Measurements from ENCODE around the gene EPHA3. TPM values are rescaled to one million over a fixed set of nuclear protein-coding genes. Genes with fewer than 3 reads are reported as not detected.
A peak's percentile ranks its signal among the peaks of the same experiment; 100 is the strongest.

EPHA3 gene
- total and polyA plus RNA-seq, 2 of the 4 experiments (the other 2 are of a cell fraction): 0.10 to 0.18 TPM

DNA sequence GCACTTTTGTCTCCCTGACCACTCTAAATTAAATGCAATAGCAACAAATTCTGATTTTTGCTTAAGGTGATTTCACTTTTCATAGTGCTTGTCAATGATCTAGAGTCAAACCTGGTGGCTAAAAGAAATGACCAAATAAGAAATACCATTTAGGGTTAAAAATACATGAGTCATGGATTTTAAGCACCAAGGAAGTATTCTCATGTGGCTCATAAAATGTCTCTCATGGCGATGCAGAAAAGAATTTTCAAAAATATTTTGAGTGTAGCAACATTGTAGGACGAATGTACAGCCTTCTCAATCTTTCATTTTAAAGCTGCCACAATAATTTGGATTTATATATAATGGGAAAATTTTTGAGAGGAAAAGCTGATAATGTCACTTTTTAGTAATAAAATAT, 193.6 kb downstream of the EPHA3 start:
- H2AK9ac ChIP-seq (replicated peaks; ENCODE audit: low read depth, low read length, poor library complexity): no peak overlapping the region
- no peaks in the 10 kb centered on the region for H4K20me1 ChIP-seq (ENCODE audit: insufficient read depth, low read length)
- H3K9me1 ChIP-seq (ENCODE audit: insufficient read depth, low read length): no peaks in the 10 kb centered on the region
- no peak overlapping the region for H2BK120ac ChIP-seq (ENCODE audit: low read depth, low read length)
- no TSS peak for BruUV-seq (replicated peaks)
- no peak overlapping the region for H2AFZ ChIP-seq (replicated peaks; ENCODE audit: low read length, poor library complexity)
- no peaks in the 10 kb centered on the region for H3K36me3 ChIP-seq (ENCODE audit: control insufficient read depth, insufficient read depth, low read length)
- H4K5ac ChIP-seq (ENCODE audit: low read depth, low read length): no peak overlapping the region
- TF ChIP-seq POLR2A (IDR thresholded peaks at IDR 0.05; ENCODE audit: low read depth, low read length) (no peak), MAFK (IDR thresholded peaks at IDR 0.05; ENCODE audit: low read depth, low read length) (0 out of 2 replicates have a peak, but pooled peaks have one; percentile 22), RFX5 (IDR thresholded peaks at IDR 0.05; ENCODE audit: low read depth, low read length) (no peak)
- TF ChIP-seq, protein P1, sequence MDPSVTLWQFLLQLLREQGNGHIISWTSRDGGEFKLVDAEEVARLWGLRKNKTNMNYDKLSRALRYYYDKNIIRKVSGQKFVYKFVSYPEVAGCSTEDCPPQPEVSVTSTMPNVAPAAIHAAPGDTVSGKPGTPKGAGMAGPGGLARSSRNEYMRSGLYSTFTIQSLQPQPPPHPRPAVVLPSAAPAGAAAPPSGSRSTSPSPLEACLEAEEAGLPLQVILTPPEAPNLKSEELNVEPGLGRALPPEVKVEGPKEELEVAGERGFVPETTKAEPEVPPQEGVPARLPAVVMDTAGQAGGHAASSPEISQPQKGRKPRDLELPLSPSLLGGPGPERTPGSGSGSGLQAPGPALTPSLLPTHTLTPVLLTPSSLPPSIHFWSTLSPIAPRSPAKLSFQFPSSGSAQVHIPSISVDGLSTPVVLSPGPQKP (IDR thresholded peaks at IDR 0.05; ENCODE audit: borderline replicate concordance, low read depth, low read length): no peak
- H3K23ac ChIP-seq (ENCODE audit: low read depth, low read length): no peak overlapping the region
- ATAC-seq (ENCODE audit: low read depth): no peak
- H2BK20ac ChIP-seq (ENCODE audit: low read depth, low read length): 0 out of 2 replicates have a peak overlapping the region, but pooled peaks have one; percentile 0
- dilution Hi-C loops (cut with HindIII; ENCODE audit: low sequenced_read_pairs, unreplicated experiment): no loop called here
- H2AK5ac ChIP-seq (ENCODE audit: low read depth, low read length): no peak overlapping the region
- H3K18ac ChIP-seq (ENCODE audit: low read depth, low read length): no peak overlapping the region
- no peaks in the 10 kb centered on the region for H3K79me1 ChIP-seq (ENCODE audit: low read depth in 1 of 2, low read length in 2 of 2)
- H3K14ac ChIP-seq (replicated peaks; ENCODE audit: low read depth, low read length): no peak overlapping the region
- no peak overlapping the region for H2BK15ac ChIP-seq (ENCODE audit: low read depth, low read length)
- no peak overlapping the region for H3K27ac ChIP-seq (ENCODE audit: insufficient read depth, low read length)
- 0 out of 4 replicates have a peak overlapping the region, but pooled peaks of 1 of the 2 experiments have one; percentile 16 for H4K8ac ChIP-seq (ENCODE audit: low read depth in 2 of 2, low read length in 2 of 2)
- H3K27me3 ChIP-seq (ENCODE audit: control insufficient read depth, insufficient read depth, low read length): no peaks in the 10 kb centered on the region
- no peak overlapping the region for H3K4ac ChIP-seq (ENCODE audit: low read depth, low read length)
- H3K4me2 ChIP-seq (ENCODE audit: low read depth, low read length): no peak overlapping the region
- CTCF ChIA-PET: no interaction called here
- intact Hi-C loops (cut with micrococcal nuclease): no loop called here
- H4K91ac ChIP-seq (ENCODE audit: insufficient read depth, low read depth, low read length): no peak overlapping the region
- no peak overlapping the region for H3K9ac ChIP-seq (ENCODE audit: low read depth, low read length)
- in situ Hi-C loops (cut with MboI; ENCODE audit: low sequenced_read_pairs): no loop called here
- POLR2A ChIA-PET (ENCODE audit: unreplicated experiment): no interaction called here
- no peak for DNase-seq
- no peak overlapping the region for H3K4me3 ChIP-seq (ENCODE audit: insufficient read depth, low read depth, low read length)
- no CpG with 5 or more reads among the region's 2 CpGs for WGBS, 2 experiments (ENCODE audit: extremely low coverage in 2 of 2, insufficient read length in 1 of 2)
- no peak overlapping the region for H2BK5ac ChIP-seq (ENCODE audit: low read depth, low read length, poor library complexity, severe bottlenecking)
- no peaks in the 10 kb centered on the region for H3K9me3 ChIP-seq (ENCODE audit: control insufficient read depth, insufficient read depth, low read length)
- no peaks in the 10 kb centered on the region for H3K4me1 ChIP-seq (ENCODE audit: control insufficient read depth, insufficient read depth, low read length)
- no peak overlapping the region for H3K56ac ChIP-seq (ENCODE audit: extremely low read depth, insufficient read depth, low read length)
